ENCODE data around the gene PLAAT3.
A peak's percentile ranks its signal among the peaks of the same experiment; 100 is the strongest.
"Not testable (repeated sequence)": the region's sequence is repeated elsewhere in the genome, so short reads cannot be mapped to it uniquely, and the experiment has no call there.

Gene PLAAT3

DNA sequence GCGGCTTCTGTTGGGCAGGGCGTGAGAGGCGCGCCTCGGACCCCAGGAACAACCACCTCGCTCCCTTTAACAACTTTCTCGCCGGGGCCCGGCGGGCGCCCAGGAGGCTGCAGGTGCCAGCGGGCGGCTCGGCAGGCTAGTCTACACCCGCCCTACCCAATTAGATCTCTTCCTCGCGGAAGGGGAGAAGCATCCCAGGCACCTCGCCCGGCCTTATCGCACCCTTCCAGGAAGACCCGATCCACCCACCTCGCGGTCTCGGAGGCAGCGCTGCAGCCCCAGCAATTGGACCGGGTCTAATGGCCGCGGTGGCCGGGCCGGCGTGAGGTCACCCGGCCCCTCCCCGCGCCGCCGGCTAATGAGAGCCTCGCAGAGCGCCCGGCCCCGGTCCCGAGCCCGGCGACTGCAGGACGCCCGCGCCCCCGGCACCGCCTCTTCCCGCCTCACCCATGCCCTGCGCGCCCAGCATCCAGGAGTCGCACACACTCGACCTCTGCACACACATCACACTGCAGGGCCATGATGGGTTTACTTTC, at the start of gene PLAAT3:
TSS of gene PLAAT3 (minus strand) at position 298 of the 536 bp plus-strand sequence. CDS start 419 bp downstream, outside the sequence.
- DNase-seq (ENCODE audit: low read depth), result no peak

DNA sequence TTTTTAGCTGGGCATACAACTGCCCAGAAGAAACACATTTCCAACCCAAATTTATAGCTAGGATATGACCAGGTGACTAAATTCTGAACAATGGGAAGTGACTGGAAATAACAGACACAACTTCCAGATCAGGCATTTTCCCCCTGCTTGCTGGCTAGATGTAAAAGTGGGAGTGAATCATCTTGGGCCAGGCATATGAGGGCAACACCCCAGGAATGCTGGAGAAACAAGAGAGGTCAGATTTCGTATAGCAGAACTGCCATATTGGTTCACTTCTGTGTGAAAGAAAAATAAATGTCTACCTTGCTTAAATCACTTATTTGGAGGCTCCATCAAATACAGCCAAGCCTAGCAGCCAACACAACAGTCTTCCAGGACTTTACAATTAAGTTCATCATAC, 49.6 kb upstream of the PLAAT3 start:
- DNase-seq (ENCODE audit: low read depth), result peak; percentile 32
- H3K4me3 ChIP-seq (ENCODE audit: low read depth, low read length), result no peak overlapping the region

More for the DNA sequence above, at the start of gene PLAAT3:
- peak within 1 kb of the TSS; percentile 55 for H3K4me3 ChIP-seq (ENCODE audit: low read depth, low read length)

DNA sequence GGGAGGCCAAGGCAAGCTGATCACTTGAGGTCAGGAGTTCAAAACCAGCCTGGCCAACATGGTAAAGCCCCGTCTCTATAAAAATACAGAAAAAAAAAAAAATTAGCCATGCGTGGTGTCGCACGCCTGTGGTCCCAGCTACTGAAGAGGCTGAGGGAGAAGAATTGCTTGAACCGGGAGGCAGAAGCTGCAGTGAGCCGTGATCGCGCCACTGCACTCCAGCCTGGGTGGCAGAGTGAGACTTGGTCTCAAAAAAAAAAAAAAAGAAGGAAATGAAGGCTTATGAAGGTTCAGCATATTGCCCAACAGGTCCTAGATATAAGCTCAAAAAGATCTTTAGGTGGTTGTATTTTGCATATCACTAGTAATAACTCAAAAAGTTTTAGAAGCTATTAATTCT, 46.7 kb upstream of the PLAAT3 start:
- DNase-seq (ENCODE audit: low read depth), result no peak

DNA sequence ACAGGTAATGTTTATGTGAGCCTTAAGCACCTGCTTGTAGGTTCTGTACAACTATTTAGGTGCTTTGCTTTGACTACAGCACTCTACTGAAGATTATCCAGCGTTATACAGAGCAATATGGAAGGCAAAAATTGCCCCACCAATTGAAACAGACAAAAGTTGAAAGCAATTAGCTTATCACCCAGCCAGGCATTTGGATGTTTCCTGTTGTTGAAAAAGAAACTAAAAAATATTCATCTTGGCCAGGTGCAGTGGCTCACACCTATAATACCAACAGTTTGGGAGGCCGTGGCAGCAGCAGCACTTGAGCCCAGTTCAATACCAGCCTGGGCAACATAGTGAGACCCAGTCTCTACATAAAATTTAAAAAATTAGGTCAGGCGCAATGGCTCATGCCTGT, 38.4 kb upstream of the PLAAT3 start:
- no peak for DNase-seq (ENCODE audit: low read depth)

More for the DNA sequence above, 46.7 kb upstream of the PLAAT3 start:
- H3K4me3 ChIP-seq (ENCODE audit: low read depth, low read length), result no peak overlapping the region

DNA sequence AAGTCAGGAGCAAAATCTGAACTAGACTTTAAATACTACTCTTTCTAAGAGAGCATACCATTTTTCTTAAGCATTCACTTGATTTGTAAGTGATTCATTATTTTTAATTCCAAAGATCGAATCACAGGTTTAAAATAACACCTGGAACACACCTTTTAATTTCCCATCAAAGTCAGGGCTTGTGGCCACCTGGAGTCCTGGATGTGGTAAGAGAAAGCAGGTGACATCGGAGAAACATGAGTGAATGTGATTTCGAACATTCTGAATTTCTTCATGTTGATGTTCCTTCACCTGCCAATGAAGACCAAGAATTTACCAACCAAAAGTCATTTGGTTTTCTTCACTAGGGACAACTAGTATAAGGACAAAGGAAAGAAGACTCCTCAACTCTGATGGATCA, 29.0 kb upstream of the PLAAT3 start:
- no peak overlapping the region for H3K4me3 ChIP-seq (ENCODE audit: low read depth, low read length)
- DNase-seq (ENCODE audit: low read depth), result no peak

More for the DNA sequence above, 38.4 kb upstream of the PLAAT3 start:
- no peak overlapping the region for H3K4me3 ChIP-seq (ENCODE audit: low read depth, low read length)

DNA sequence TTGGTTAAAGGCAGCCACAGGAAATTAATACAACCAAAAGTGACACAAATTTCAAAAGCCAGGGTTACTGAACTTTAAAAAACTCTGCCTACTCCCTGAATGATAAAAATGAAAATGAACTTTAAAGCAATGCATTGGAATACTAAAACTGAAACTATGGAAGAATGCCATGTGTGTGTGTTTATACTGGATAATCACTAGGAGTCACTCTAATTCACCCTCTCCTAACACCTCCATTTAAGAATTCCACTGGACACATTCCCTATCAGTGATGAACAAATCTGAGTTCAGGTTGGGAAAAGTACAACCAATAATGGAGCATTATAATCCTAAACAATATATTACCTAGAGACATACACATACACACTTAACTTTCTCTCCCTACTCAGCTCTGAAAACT, 27.5 kb upstream of the PLAAT3 start:
- DNase-seq (ENCODE audit: low read depth), result no peak
- H3K4me3 ChIP-seq (ENCODE audit: low read depth, low read length), result no peak overlapping the region

DNA sequence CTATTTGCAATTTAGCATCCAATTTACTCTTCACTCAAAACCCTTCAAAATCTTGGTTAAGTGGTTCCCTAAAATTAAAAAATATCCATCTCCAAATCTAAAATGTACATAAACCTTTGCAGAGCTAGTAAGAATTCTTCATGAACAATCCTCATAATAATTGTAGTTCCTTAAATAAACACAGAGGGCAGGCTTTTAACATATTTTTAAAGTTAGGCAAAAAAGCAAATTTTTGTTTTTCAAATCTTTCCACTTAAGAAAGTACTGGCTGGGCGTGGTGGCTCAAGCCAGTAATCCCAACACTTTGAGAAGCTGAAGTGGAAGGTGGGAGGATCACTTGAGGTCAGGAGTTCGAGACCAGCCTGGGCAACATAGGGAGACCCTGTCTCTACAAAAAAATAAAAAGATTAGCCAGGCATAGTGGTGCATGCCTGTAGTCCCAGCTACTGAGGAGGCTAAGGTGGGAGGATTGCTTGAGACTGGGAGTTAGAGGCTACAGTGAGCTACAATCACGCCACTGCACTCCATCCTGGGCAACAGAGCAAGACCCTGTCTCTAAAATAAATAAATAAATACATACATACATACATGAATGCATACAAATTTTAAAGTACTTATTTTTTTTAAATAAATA, 25.1 kb upstream of the PLAAT3 start:
- no peak for DNase-seq (ENCODE audit: low read depth)

DNA sequence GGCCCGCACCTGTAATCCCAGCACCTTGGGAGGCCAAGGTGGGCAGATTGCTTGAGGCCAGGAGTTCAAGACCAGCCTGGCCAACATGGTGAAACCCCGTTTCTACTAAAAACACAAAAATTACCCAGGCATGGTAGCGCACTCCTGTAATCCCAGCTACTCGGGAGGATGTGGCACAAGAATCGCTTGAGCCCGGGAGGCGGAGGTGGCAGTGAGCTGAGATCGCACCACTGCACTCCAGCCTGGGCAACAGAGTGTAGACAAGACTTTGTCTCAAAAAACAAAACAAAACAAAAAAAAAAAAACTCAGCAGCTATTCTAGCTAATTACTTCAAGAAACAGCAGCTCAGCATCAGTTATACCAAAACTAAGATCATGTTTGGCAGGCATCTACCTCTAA, 24.2 kb upstream of the PLAAT3 start:
- not testable (repeated sequence) for DNase-seq (ENCODE audit: low read depth); H3K4me3 ChIP-seq (ENCODE audit: low read depth, low read length)

More for the DNA sequence above, 25.1 kb upstream of the PLAAT3 start:
- no peak overlapping the region for H3K4me3 ChIP-seq (ENCODE audit: low read depth, low read length)

DNA sequence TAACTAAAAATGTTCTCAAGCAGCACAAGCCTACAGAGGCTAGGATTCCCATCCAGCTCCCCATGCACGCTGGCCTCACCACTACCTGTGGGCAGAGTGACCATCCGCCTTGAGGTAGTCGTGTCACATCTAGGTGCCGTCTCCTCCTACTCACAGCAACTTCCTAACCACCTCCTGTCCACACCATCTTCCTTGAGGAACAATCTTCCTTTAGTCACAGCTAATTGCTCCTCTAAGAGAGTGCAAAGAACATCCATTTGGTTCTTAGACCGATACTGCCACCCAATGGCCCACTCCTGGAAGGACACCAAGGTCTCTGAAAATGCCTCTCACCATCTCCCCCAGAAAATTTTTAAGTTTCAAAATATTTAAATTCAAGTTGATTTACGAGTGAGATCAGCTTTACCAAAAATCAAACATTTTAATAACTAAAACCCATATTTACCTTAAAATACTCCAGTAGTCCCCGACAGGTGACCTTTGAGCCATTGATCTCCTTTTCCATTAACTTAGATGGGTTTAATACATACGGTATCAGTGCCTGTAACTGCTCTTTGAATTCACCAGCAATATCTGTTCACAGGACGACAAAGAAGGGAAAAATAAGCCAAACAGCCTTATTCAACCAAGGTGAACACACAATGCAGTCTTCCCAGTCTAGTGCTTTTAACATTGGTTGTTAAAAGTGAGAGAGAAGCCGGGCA, 21.7 kb upstream of the PLAAT3 start:
- peak; percentile 14 for DNase-seq (ENCODE audit: low read depth)
- no peak overlapping the region for H3K4me3 ChIP-seq (ENCODE audit: low read depth, low read length)

DNA sequence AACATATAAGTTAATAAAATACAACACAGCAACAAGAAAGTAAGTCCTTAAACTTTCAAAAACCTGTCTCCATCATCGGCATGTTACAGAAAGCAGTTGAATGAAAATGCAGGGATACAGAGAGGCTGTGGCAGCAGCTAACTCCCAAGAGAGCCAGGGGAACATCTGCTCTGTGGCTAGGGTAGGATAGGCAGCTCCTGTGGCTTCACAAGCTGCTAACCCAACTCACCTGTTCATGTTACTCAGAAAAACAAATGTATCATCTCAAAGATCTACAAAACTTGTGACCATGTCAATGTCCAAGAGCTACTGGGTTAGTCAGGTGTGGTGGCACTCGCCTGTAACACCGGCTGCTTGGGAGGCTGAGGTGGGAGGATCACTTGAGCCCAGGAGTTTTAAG, 15.2 kb upstream of the PLAAT3 start:
- DNase-seq (ENCODE audit: low read depth), result no peak
- H3K4me3 ChIP-seq (ENCODE audit: low read depth, low read length), result no peak overlapping the region

DNA sequence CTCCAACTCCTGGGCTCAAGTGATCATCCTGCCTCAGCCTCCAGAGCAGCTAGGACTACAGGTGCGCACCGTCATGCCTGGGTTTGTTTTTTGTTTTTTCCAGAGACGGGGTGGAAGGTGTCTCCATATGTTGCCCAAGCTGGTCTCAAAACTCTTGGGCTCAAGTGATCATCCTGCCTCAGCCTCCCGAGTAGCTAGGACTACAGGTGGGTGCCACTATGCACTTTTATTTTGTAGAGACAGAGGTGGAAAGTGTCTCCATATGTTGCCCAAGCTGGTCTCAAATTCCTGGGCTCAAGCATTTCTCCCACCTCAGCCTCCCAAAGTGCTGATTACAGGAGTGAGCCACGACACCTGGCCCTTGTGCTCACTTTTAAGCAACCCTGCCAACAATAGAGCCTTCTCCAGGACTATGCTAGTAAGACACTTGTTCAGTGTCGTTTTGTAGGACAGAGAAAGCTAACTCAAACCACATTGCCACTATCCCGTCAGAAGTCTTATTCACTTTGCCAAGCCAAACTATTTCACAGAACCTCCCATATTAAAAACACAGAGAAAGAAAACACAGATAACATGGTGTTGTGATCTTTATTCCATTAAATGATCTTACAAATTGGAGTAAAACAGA, 9.4 kb upstream of the PLAAT3 start:
- no peak for DNase-seq (ENCODE audit: low read depth)
- H3K4me3 ChIP-seq (ENCODE audit: low read depth, low read length), result no peak overlapping the region

DNA sequence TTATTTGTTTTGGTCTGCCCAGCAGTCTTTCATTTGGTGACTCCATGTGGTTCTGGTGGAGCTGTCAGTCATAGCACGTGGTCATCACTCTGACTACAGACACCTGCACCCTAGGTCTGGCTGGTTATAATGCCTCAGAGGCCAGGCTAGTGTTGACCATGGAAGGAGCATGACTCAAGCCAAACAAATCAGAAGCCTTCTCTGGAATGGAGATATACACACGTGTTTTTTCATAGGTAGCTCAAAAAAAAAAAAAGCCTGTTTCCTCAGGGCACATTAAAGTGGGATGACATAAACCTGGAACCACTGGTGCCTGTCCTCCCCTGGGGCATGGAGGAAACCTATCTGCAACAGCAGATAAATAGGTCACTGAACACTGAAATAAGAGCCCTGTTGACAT, 8.1 kb upstream of the PLAAT3 start:
- no peak overlapping the region for H3K4me3 ChIP-seq (ENCODE audit: low read depth, low read length)
- DNase-seq (ENCODE audit: low read depth), result no peak

DNA sequence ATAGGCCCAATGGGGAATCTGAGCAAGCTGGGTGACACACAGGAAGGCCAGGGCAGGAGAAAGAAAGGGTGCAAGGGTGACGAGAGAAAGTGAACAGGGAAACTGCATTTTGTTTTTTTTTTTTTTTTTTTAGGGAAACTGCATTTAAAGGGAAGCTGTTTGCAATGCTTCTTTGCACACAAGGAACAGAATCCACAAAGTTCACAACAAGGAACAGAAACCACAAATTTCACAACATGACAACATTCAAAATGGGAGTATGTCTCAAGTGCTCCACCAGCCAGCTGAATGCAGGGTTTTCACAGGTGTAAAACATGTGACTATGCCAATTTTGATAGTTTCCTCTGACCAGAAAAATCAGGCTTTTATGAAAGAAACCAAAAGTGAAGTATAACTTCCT, 6.8 kb upstream of the PLAAT3 start:
- no peak overlapping the region for H3K4me3 ChIP-seq (ENCODE audit: low read depth, low read length)
- DNase-seq (ENCODE audit: low read depth), result no peak

DNA sequence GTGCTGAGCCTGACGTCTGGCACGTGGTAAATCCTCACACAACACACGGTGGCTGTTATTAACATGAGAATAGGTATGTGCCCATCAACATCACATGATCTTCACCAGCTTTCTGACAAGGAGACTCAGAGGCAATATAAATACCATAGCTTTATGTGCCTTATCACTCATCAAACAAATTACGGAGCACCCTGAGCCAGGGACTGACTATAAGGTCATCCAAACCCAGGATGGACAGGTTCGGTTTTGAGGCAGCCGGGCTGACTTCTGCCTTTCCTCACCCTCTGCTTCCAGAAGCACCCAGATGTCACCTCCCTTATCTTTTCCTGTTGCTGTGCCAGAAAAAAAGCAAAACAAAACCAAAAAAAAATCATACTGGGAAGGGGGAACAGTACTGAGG, 5.7 kb upstream of the PLAAT3 start:
- no peak for DNase-seq (ENCODE audit: low read depth)
- H3K4me3 ChIP-seq (ENCODE audit: low read depth, low read length), result no peak overlapping the region

DNA sequence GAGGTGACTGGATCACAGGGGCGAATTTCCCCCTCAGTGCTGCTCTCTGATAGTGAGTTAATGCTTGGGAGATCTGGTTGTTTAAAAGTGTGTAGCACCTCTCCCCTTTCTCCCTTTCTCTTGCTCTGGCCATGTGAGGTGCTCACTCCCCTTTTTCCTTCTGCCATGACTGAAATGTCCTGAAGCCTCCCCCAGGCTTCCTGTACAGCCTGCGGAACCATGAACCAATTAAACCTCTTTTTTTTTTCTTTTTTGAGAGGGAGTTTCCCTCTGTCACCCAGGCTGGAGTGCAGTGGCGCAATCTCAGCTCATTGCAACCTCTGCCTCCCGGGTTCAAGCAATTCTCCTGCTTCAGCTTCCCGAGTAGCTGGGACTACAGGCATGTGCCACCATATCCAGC, 3.5 kb upstream of the PLAAT3 start:
- H3K4me3 ChIP-seq (ENCODE audit: low read depth, low read length); DNase-seq (ENCODE audit: low read depth): not testable (repeated sequence)

DNA sequence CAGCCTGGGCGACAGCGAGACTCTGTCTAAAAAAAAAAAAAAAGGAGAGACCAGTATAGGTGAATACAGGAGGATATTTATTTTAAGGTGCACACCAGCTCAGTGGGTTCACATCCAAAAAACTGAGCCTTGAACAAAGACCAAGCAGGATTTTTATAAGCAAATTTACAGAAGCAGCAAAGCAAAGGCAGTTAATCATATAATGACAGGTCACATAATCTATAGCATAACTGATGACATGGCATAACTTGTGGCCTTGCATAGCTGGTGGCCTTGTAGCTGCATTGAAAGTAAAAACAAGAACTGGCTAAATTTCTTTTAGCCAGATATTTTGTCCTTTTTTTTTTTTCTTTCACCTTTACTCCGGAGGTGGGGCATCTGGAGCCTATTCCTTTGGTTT, 2.7 kb upstream of the PLAAT3 start:
- no peak for DNase-seq (ENCODE audit: low read depth)
- H3K4me3 ChIP-seq (ENCODE audit: low read depth, low read length), result no peak overlapping the region

DNA sequence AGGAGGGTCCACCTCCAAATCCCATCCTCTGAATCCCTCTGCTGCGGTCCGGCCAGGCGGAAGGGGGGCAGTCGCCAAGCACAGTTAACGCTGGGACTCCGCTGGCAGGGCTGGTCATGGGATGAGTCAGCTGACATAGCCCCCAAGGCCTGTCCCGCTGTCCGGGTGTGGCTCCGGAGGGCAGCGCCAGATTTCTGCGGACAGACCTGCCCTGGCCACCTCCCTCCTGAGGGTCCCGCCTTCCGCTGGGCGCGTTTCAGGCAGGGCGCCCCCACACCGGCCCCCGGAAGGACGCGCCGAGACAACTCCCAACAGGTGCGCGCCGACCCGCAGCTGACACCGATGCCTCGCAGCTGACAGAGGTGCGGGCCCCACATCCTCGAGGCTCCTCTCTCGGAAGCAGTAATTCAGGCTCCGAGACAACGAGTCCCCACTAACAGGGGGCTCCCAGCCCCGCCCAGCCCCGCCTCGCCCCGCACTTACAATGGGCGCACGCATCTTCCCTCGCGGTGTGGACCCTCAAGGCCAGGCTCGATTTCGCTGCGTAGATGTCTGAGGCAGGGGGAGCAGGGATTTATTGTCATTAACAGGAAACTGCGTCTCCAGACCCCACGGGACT, 607 bp downstream of the PLAAT3 start:
- DNase-seq (ENCODE audit: low read depth), result no peak
- peak overlapping the region; percentile 55 for H3K4me3 ChIP-seq (ENCODE audit: low read depth, low read length)

DNA sequence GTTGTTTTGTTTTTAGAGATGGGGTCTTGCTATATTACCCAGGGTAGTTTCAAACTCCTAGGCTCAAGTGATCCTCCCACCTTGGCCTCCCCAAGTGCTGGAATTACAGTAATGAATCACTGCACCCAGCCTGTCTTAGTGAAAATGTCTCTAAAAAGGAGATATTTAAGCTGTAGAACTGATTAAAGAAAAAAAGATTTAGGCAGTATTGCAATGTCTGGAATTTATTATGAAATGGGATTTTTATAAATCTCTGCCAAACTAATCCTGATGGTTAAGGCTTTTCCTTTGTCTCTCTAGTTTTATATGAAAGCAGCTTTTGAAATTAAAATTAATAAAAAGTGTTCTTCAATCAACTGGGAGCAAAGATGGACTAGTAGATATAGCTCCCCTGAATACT, 2.1 kb downstream of the PLAAT3 start:
- DNase-seq (ENCODE audit: low read depth), result no peak
- H3K4me3 ChIP-seq (ENCODE audit: low read depth, low read length), result no peak overlapping the region

DNA sequence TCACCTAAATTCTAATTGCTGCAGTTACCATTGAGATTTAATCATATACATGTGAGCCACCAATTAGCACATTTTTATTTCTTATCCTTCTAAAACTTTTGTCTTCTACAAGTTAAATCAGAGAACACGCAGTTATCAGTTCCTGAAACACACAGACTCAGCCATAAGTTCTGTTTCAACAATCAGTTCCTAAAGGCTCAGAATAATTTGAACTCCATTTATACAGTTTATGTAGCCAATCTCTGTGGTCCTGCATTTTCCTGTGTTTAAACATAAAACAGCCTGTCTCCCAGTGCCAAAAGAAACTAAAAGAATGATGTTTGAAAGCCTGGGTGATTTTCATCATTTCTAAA, 2.9 kb downstream of the PLAAT3 start:
- no peak overlapping the region for H3K4me3 ChIP-seq (ENCODE audit: low read depth, low read length)
- no peak for DNase-seq (ENCODE audit: low read depth)

Data from skeletal muscle cell (primary cell).